Activated CD4-positive, alpha-beta memory T cell treated with anti-CD3 and anti-CD28 coated beads, Interleukin-2, amount 10 ng/mL, durations not matched to agents 7 days and 5 days (primary cell): ENCODE data around the gene CSMD2. TPM values are rescaled to one million over a fixed set of nuclear protein-coding genes. Genes with fewer than 3 reads are reported as not detected.

Experiments used
- CTCF ChIA-PET: fragments of 350-600 bp; sonication (Branson Sonifier 250); formaldehyde crosslinking; loops from one replicate; lab custom pipeline; 2021; ENCODE audit warnings: antibody characterized with exemption, inconsistent platforms; lab: Charles Lee
- POLR2A ChIA-PET: fragments of 350-600 bp; sonication (Branson Sonifier 250); formaldehyde crosslinking; loops from one replicate; lab custom pipeline; 2021; ENCODE audit warnings: antibody characterized with exemption; lab: Charles Lee
- DNase-seq: peaks from one replicate; pipeline ENCODE4 v3.0.0-alpha.2; 2020
- H3K27ac Mint-ChIP-seq: one replicate; pipeline ENCODE4 v1.8.0; 2021; ENCODE audit warnings: mild to moderate bottlenecking, mixed read lengths
- H3K27me3 Mint-ChIP-seq: one replicate; pipeline ENCODE4 v1.8.0; 2021; ENCODE audit warnings: mixed read lengths
- H3K36me3 Mint-ChIP-seq: one replicate; pipeline ENCODE4 v1.8.0; 2021; ENCODE audit warnings: low read depth, mixed read lengths
- H3K4me1 Mint-ChIP-seq: one replicate; pipeline ENCODE4 v1.8.0; 2021; ENCODE audit warnings: mixed read lengths
- H3K4me3 Mint-ChIP-seq: one replicate; pipeline ENCODE4 v1.8.0; 2021; ENCODE audit warnings: mild to moderate bottlenecking, mixed read lengths
- H3K9me3 Mint-ChIP-seq: one replicate; pipeline ENCODE4 v1.8.0; 2021; ENCODE audit warnings: mixed read lengths
- total RNA-seq, 2 experiments: library from RNA; stranded (reverse); gene quantifications; one replicate each; pipeline ENCODE4 v1.2.3, GENCODE V29; 2021

CSMD2 gene
- total RNA-seq, 2 experiments from 2014 or later: not detected

GRCh38 chr1:33655496-33655895 lies 509.5 kb downstream of the CSMD2 start:
- Mint-ChIP-seq H3K27me3 (peaks cover 2% of the 10 kb centered on the region), H3K9me3 (no peaks in the 10 kb centered on the region), H3K4me1 (no peaks in the 10 kb centered on the region), H3K36me3 (no peaks in the 10 kb centered on the region), H3K27ac (no peak overlapping the region), H3K4me3 (no peak overlapping the region)
- ChIA-PET CTCF (no interaction called here), POLR2A (no interaction called here)
- DNase-seq: no peak

GRCh38 chr1:33654267-33654834 lies 510.7 kb downstream of the CSMD2 start:
- ChIA-PET POLR2A (no interaction called here), CTCF (no interaction called here)
- DNase-seq: no peak
- H3K4me1 Mint-ChIP-seq: no peaks in the 10 kb centered on the region
- H3K9me3 Mint-ChIP-seq: no peaks in the 10 kb centered on the region
- no peak overlapping the region for H3K27ac Mint-ChIP-seq
- H3K4me3 Mint-ChIP-seq: no peak overlapping the region
- H3K27me3 Mint-ChIP-seq: peaks cover 2% of the 10 kb centered on the region
- no peaks in the 10 kb centered on the region for H3K36me3 Mint-ChIP-seq

- no peak overlapping the region for H3K4me3 Mint-ChIP-seq
- POLR2A ChIA-PET: no interaction called here
- no peak for DNase-seq
- H3K36me3 Mint-ChIP-seq: no peaks in the 10 kb centered on the region
- CTCF ChIA-PET: interaction anchor here (1.1 kb wide), 1 partner anchor 20 kb away, joined by 3 read pairs; no protein-coding TSS in a partner anchor
- H3K27ac Mint-ChIP-seq: no peak overlapping the region
- H3K27me3 Mint-ChIP-seq: peaks cover 2% of the 10 kb centered on the region
- H3K9me3 Mint-ChIP-seq: no peaks in the 10 kb centered on the region
- no peaks in the 10 kb centered on the region for H3K4me1 Mint-ChIP-seq
Measured at GRCh38 chr1:33653226-33653625, 511.8 kb downstream of the CSMD2 start.

- Mint-ChIP-seq H3K27me3 (peaks cover 6% of the 10 kb centered on the region), H3K4me1 (no peaks in the 10 kb centered on the region), H3K4me3 (no peak overlapping the region), H3K9me3 (no peaks in the 10 kb centered on the region), H3K27ac (no peak overlapping the region), H3K36me3 (no peaks in the 10 kb centered on the region)
- CTCF ChIA-PET: no interaction called here
- no peak for DNase-seq
- POLR2A ChIA-PET: no interaction called here
Measured at GRCh38 chr1:33650708-33651107, 514.3 kb downstream of the CSMD2 start.

- ChIA-PET POLR2A (no interaction called here), CTCF (no interaction called here)
- no peak for DNase-seq
- Mint-ChIP-seq H3K27me3 (peaks cover 6% of the 10 kb centered on the region), H3K4me1 (no peaks in the 10 kb centered on the region), H3K4me3 (no peak overlapping the region), H3K36me3 (no peaks in the 10 kb centered on the region), H3K27ac (no peak overlapping the region), H3K9me3 (no peaks in the 10 kb centered on the region)
Measured at GRCh38 chr1:33649759-33650158, 515.3 kb downstream of the CSMD2 start.

GRCh38 chr1:33643216-33643615 lies 521.8 kb downstream of the CSMD2 start:
- no peak overlapping the region for H3K27ac Mint-ChIP-seq
- no peak for DNase-seq
- H3K36me3 Mint-ChIP-seq: no peaks in the 10 kb centered on the region
- H3K27me3 Mint-ChIP-seq: peaks cover 9% of the 10 kb centered on the region
- ChIA-PET POLR2A (no interaction called here), CTCF (interaction anchor here (1.7 kb wide), 1 partner anchor 10 kb away, joined by 7 read pairs; no protein-coding TSS in a partner anchor)
- H3K9me3 Mint-ChIP-seq: no peaks in the 10 kb centered on the region
- H3K4me3 Mint-ChIP-seq: no peak overlapping the region
- H3K4me1 Mint-ChIP-seq: no peaks in the 10 kb centered on the region

GRCh38 chr1:33641104-33641830 lies 523.8 kb downstream of the CSMD2 start:
- Mint-ChIP-seq H3K27me3 (peaks cover 9% of the 10 kb centered on the region), H3K27ac (no peak overlapping the region), H3K4me1 (no peaks in the 10 kb centered on the region), H3K36me3 (no peaks in the 10 kb centered on the region), H3K4me3 (no peak overlapping the region), H3K9me3 (no peaks in the 10 kb centered on the region)
- no peak for DNase-seq
- ChIA-PET POLR2A (no interaction called here), CTCF (interaction anchor here (1.7 kb wide), 1 partner anchor 8 kb away, joined by 7 read pairs; no protein-coding TSS in a partner anchor)

- no peak overlapping the region for H3K27ac Mint-ChIP-seq
- peaks cover 7% of the 10 kb centered on the region for H3K27me3 Mint-ChIP-seq
- no peaks in the 10 kb centered on the region for H3K4me1 Mint-ChIP-seq
- H3K9me3 Mint-ChIP-seq: no peaks in the 10 kb centered on the region
- no peak for DNase-seq
- no peak overlapping the region for H3K4me3 Mint-ChIP-seq
- ChIA-PET CTCF (no interaction called here), POLR2A (no interaction called here)
- H3K36me3 Mint-ChIP-seq: no peaks in the 10 kb centered on the region
Measured at GRCh38 chr1:33640114-33640660, 524.8 kb downstream of the CSMD2 start.

- H3K27ac Mint-ChIP-seq: no peak overlapping the region
- no peaks in the 10 kb centered on the region for H3K9me3 Mint-ChIP-seq
- H3K4me1 Mint-ChIP-seq: no peaks in the 10 kb centered on the region
- no peak for DNase-seq
- ChIA-PET CTCF (interaction anchor here (1.2 kb wide), 1 partner anchor 18 kb away, joined by 3 read pairs; no protein-coding TSS in a partner anchor), POLR2A (no interaction called here)
- H3K27me3 Mint-ChIP-seq: peaks cover 17% of the 10 kb centered on the region
- H3K36me3 Mint-ChIP-seq: no peaks in the 10 kb centered on the region
- H3K4me3 Mint-ChIP-seq: no peak overlapping the region
Measured at GRCh38 chr1:33637846-33638440, 527.1 kb downstream of the CSMD2 start.

- H3K4me3 Mint-ChIP-seq: no peak overlapping the region
- CTCF ChIA-PET: no interaction called here
Measured at GRCh38 chr1:33636209-33636608, 528.8 kb downstream of the CSMD2 start.

GRCh38 chr1:33635336-33636012 lies 529.6 kb downstream of the CSMD2 start:
- H3K4me3 Mint-ChIP-seq: no peak overlapping the region
- CTCF ChIA-PET: no interaction called here
- no peaks in the 10 kb centered on the region for H3K36me3 Mint-ChIP-seq
- POLR2A ChIA-PET: no interaction called here
- peaks cover 24% of the 10 kb centered on the region for H3K27me3 Mint-ChIP-seq
- H3K4me1 Mint-ChIP-seq: no peaks in the 10 kb centered on the region
- H3K27ac Mint-ChIP-seq: no peak overlapping the region
- H3K9me3 Mint-ChIP-seq: no peaks in the 10 kb centered on the region
- no peak for DNase-seq

More at GRCh38 chr1:33636209-33636608, 528.8 kb downstream of the CSMD2 start:
- Mint-ChIP-seq H3K27ac (no peak overlapping the region), H3K36me3 (no peaks in the 10 kb centered on the region), H3K27me3 (peaks cover 20% of the 10 kb centered on the region), H3K9me3 (no peaks in the 10 kb centered on the region), H3K4me1 (no peaks in the 10 kb centered on the region)
- POLR2A ChIA-PET: no interaction called here
- no peak for DNase-seq

- Mint-ChIP-seq H3K27me3 (peaks cover 29% of the 10 kb centered on the region), H3K9me3 (no peaks in the 10 kb centered on the region), H3K4me1 (no peaks in the 10 kb centered on the region), H3K4me3 (no peak overlapping the region), H3K27ac (no peak overlapping the region), H3K36me3 (no peaks in the 10 kb centered on the region)
- ChIA-PET POLR2A (no interaction called here), CTCF (interaction anchor here (0.8 to 2.7 kb wide), 3 partner anchors 11 to 1108 kb away, joined by 3 to 21 read pairs (median 12); no protein-coding TSS in a partner anchor)
- peak; percentile 23 for DNase-seq
Measured at GRCh38 chr1:33634806-33635205, 530.2 kb downstream of the CSMD2 start.

- H3K27ac Mint-ChIP-seq: no peak overlapping the region
- no peak for DNase-seq
- no peaks in the 10 kb centered on the region for H3K4me1 Mint-ChIP-seq
- ChIA-PET CTCF (interaction anchor here (0.8 to 2.7 kb wide), 6 partner anchors 8 to 1109 kb away, joined by 3 to 21 read pairs (median 8); no protein-coding TSS in a partner anchor), POLR2A (no interaction called here)
- no peak overlapping the region for H3K4me3 Mint-ChIP-seq
- no peaks in the 10 kb centered on the region for H3K9me3 Mint-ChIP-seq
- peaks cover 29% of the 10 kb centered on the region for H3K27me3 Mint-ChIP-seq
- H3K36me3 Mint-ChIP-seq: no peaks in the 10 kb centered on the region
Measured at GRCh38 chr1:33634143-33634542, 530.9 kb downstream of the CSMD2 start.
